ENCODE results near the gene PFN3.
A peak's percentile ranks its signal among the peaks of the same experiment; 100 is the strongest.

The PFN3 gene

GRCh38 chr5:177403102-177403791, 2.8 kb upstream of the PFN3 start:
- no peak for DNase-seq (ENCODE audit: low read depth)
- peak overlapping the region; percentile 66 for H3K4me3 ChIP-seq (ENCODE audit: low read depth, low read length)

GRCh38 chr5:177402271-177403043, 2.0 kb upstream of the PFN3 start:
- H3K4me3 ChIP-seq (ENCODE audit: low read depth, low read length) = peak overlapping the region; percentile 66

GRCh38 chr5:177397875-177398390, 2.5 kb downstream of the PFN3 start:
- no peak for DNase-seq (ENCODE audit: low read depth)
- no peak overlapping the region for H3K4me3 ChIP-seq (ENCODE audit: low read depth, low read length)

More at GRCh38 chr5:177402271-177403043, 2.0 kb upstream of the PFN3 start:
- DNase-seq (ENCODE audit: low read depth) = no peak

- no peak overlapping the region for H3K4me3 ChIP-seq (ENCODE audit: low read depth, low read length)
These were observed 3.7 kb downstream of the PFN3 start for GRCh38 chr5:177396807-177397206.

GRCh38 chr5:177396078-177396477, 4.4 kb downstream of the PFN3 start:
- no peak overlapping the region for H3K4me3 ChIP-seq (ENCODE audit: low read depth, low read length)
- DNase-seq (ENCODE audit: low read depth) = no peak

More at GRCh38 chr5:177396807-177397206, 3.7 kb downstream of the PFN3 start:
- DNase-seq (ENCODE audit: low read depth) = no peak

- DNase-seq (ENCODE audit: low read depth) = no peak
- no peak overlapping the region for H3K4me3 ChIP-seq (ENCODE audit: low read depth, low read length)
These were observed 6.5 kb downstream of the PFN3 start for GRCh38 chr5:177393990-177394389.

GRCh38 chr5:177393206-177393765, 7.2 kb downstream of the PFN3 start:
- DNase-seq (ENCODE audit: low read depth) = no peak
- H3K4me3 ChIP-seq (ENCODE audit: low read depth, low read length) = no peak overlapping the region

GRCh38 chr5:177392765-177393164, 7.7 kb downstream of the PFN3 start:
- no peak overlapping the region for H3K4me3 ChIP-seq (ENCODE audit: low read depth, low read length)
- no peak for DNase-seq (ENCODE audit: low read depth)

- H3K4me3 ChIP-seq (ENCODE audit: low read depth, low read length) = no peak overlapping the region
- peak; percentile 28 for DNase-seq (ENCODE audit: low read depth)
These were observed 9.8 kb downstream of the PFN3 start for GRCh38 chr5:177390363-177391300.

- DNase-seq (ENCODE audit: low read depth) = peak; percentile 75
- H3K4me3 ChIP-seq (ENCODE audit: low read depth, low read length) = peak overlapping the region; percentile 3
These were observed 11.0 kb downstream of the PFN3 start for GRCh38 chr5:177389241-177390169.

- DNase-seq (ENCODE audit: low read depth) = no peak
- no peak overlapping the region for H3K4me3 ChIP-seq (ENCODE audit: low read depth, low read length)
These were observed 11.9 kb downstream of the PFN3 start for GRCh38 chr5:177388521-177389052.

GRCh38 chr5:177387405-177387804, 13.1 kb downstream of the PFN3 start:
- no peak for DNase-seq (ENCODE audit: low read depth)
- H3K4me3 ChIP-seq (ENCODE audit: low read depth, low read length) = no peak overlapping the region

GRCh38 chr5:177386542-177386941, 13.9 kb downstream of the PFN3 start:
- no peak for DNase-seq (ENCODE audit: low read depth)
- H3K4me3 ChIP-seq (ENCODE audit: low read depth, low read length) = no peak overlapping the region

GRCh38 chr5:177385720-177386119, 14.7 kb downstream of the PFN3 start:
- DNase-seq (ENCODE audit: low read depth) = no peak
- H3K4me3 ChIP-seq (ENCODE audit: low read depth, low read length) = no peak overlapping the region

GRCh38 chr5:177384134-177384533, 16.3 kb downstream of the PFN3 start, which contains the start of gene SLC34A1:
SLC34A1 (plus strand) TSS chr5:177384434; CDS start chr5:177385742, 1,308 bp downstream.
- no peak for DNase-seq (ENCODE audit: low read depth)
- H3K4me3 ChIP-seq (ENCODE audit: low read depth, low read length) = no peak within 1 kb of the TSS

GRCh38 chr5:177383181-177383580, 17.3 kb downstream of the PFN3 start:
- no peak overlapping the region for H3K4me3 ChIP-seq (ENCODE audit: low read depth, low read length)
- no peak for DNase-seq (ENCODE audit: low read depth)

GRCh38 chr5:177382423-177383029, 17.9 kb downstream of the PFN3 start:
- DNase-seq (ENCODE audit: low read depth) = no peak
- no peak overlapping the region for H3K4me3 ChIP-seq (ENCODE audit: low read depth, low read length)

- DNase-seq (ENCODE audit: low read depth) = no peak
- no peak overlapping the region for H3K4me3 ChIP-seq (ENCODE audit: low read depth, low read length)
These were observed 19.7 kb downstream of the PFN3 start for GRCh38 chr5:177380805-177381126.

Measured in skeletal muscle cell (primary cell).